ENCODE data around the gene FUT8.

Gene FUT8

DNA sequence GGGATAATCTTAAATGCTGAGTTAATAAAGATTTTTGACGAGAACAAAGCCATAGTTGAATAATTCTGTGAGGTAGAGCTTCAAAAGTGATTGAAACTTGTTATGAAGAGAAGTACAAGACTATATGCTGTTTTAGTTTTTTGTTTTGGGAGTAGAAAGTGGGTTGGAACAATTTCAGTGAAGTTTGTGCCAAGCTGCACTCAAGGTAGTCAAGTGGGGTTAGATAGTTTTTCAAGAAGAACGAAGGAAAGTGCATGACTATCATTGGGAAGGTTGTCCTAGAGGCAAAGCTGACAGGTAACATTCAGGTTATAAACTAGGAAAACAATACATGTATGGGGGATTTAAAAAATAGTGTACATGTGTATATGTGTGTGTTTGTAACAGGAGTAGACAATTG, 16.2 kb downstream of the FUT8 start:
- TF ChIP-seq, protein P1, sequence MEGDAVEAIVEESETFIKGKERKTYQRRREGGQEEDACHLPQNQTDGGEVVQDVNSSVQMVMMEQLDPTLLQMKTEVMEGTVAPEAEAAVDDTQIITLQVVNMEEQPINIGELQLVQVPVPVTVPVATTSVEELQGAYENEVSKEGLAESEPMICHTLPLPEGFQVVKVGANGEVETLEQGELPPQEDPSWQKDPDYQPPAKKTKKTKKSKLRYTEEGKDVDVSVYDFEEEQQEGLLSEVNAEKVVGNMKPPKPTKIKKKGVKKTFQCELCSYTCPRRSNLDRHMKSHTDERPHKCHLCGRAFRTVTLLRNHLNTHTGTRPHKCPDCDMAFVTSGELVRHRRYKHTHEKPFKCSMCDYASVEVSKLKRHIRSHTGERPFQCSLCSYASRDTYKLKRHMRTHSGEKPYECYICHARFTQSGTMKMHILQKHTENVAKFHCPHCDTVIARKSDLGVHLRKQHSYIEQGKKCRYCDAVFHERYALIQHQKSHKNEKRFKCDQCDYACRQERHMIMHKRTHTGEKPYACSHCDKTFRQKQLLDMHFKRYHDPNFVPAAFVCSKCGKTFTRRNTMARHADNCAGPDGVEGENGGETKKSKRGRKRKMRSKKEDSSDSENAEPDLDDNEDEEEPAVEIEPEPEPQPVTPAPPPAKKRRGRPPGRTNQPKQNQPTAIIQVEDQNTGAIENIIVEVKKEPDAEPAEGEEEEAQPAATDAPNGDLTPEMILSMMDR (IDR thresholded peaks at IDR 0.05; ENCODE audit: low read depth, low read length) = no peak
- no peak overlapping the region for H3K4me3 ChIP-seq (ENCODE audit: low read depth, low read length)

DNA sequence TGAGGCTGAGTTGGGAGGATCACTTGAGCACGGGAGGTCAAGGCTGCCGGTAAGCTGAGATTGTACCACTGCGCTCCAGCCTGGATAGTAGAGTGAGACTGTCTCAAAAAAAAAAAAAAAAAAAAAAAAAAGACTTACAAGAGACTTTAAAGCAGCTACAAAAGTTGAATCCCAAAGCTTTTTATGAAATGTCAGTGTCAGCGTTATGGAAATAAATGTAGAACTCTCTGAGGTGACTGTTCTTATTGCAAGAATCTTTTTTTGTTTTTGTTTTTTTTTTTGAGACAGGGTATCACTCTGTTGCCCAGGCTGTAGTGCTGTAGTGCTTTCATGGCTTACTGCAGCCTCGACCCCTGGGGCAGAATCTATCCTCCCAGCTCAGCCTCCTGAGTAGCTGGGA, 17.2 kb downstream of the FUT8 start:
- TF ChIP-seq, protein P1 (IDR thresholded peaks at IDR 0.05; ENCODE audit: low read depth, low read length) = no peak
- H3K4me3 ChIP-seq (ENCODE audit: low read depth, low read length) = no peak overlapping the region

GRCh38 chr14:65431245-65431644, 18.7 kb downstream of the FUT8 start:
- H3K4me3 ChIP-seq (ENCODE audit: low read depth, low read length) = no peak overlapping the region

GRCh38 chr14:65431951-65432350, 19.4 kb downstream of the FUT8 start:
- no peak overlapping the region for H3K4me3 ChIP-seq (ENCODE audit: low read depth, low read length)
- TF ChIP-seq, protein P1 (IDR thresholded peaks at IDR 0.05; ENCODE audit: low read depth, low read length) = no peak

More at GRCh38 chr14:65431245-65431644, 18.7 kb downstream of the FUT8 start:
- TF ChIP-seq, protein P1 (IDR thresholded peaks at IDR 0.05; ENCODE audit: low read depth, low read length) = no peak

DNA sequence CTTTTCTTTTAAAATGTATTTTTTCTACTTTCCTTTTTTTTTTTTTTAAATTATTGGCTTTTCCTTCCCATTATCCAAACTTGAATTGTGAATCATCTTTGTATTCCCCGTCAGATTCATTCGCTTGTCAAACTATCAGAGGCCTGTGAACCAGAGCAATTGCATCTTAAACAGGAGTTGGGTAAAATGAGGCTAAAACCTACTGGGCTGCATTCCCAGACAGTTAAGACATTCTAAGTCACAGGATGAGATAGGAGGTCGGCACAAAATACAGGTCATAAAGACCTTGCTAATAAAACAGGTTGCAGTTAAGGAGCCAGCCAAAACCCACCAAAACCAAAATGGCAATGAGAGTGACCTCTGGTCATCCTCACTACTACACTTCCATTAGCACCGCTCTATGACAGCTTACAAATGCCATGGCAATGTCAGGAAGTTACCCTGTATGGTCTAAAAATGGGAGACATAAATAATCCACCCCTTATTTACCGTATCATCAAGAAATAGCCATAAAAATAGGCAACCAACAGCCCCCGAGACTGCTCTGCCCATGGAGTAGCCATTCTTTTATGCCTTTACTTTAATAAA, 19.9 kb downstream of the FUT8 start:
- TF ChIP-seq, protein P1 (IDR thresholded peaks at IDR 0.05; ENCODE audit: low read depth, low read length) = no peak
- no peak overlapping the region for H3K4me3 ChIP-seq (ENCODE audit: low read depth, low read length)

- no peak overlapping the region for H3K4me3 ChIP-seq (ENCODE audit: low read depth, low read length)
- TF ChIP-seq, protein P1 (IDR thresholded peaks at IDR 0.05; ENCODE audit: low read depth, low read length) = no peak
Observed at GRCh38 chr14:65433157-65433556, 20.6 kb downstream of the FUT8 start.

GRCh38 chr14:65433646-65434045, 21.1 kb downstream of the FUT8 start:
- no peak overlapping the region for H3K4me3 ChIP-seq (ENCODE audit: low read depth, low read length)
- TF ChIP-seq, protein P1 (IDR thresholded peaks at IDR 0.05; ENCODE audit: low read depth, low read length) = no peak

All from WI38 (cell line).